GM12878 (cell line): ENCODE results near the gene STX7. TPM values are rescaled to one million over a fixed set of nuclear protein-coding genes. Genes with fewer than 3 reads are reported as not detected.

Source experiments
- ATAC-seq: fragments of 200-7000 bp; cut with Tn5 transposase; 3 replicates; pipeline ENCODE4 v1.9.1; 2020; ENCODE audit warnings: mild to moderate bottlenecking, moderate library complexity
- BruUV-seq: library from RNA; stranded (reverse); fragments of 400-500 nt; replicated peaks from 2 replicates; lab custom pipeline; 2021; lab: Mats Ljungman, UMichigan
- CTCF ChIA-PET: fragments of 300-600 bp; sonication (Branson Sonifier 250); formaldehyde crosslinking; extraction: SDS; loops from one replicate; lab custom pipeline; 2021; ENCODE audit warnings: inconsistent platforms; lab: Yijun Ruan, JAX
- POLR2A ChIA-PET: fragments of 350-600 bp; formaldehyde crosslinking; extraction: SDS; loops from one replicate; lab custom pipeline; 2021; ENCODE audit warnings: inconsistent platforms; lab: Charles Lee
- RAD21 ChIA-PET: fragments of 300-600 bp; sonication (Branson Sonifier 250); formaldehyde crosslinking; loops from one replicate; lab custom pipeline; 2023; ENCODE audit warnings: antibody characterized with exemption; ENCODE audit not compliant: unreplicated experiment; lab: Charles Lee
- SMC1A ChIA-PET: fragments of 300-600 bp; sonication (Branson Sonifier 250); formaldehyde crosslinking; loops from one replicate; lab custom pipeline; 2023; ENCODE audit not compliant: unreplicated experiment, uncharacterized antibody; lab: Charles Lee
- DNase-seq: peaks from one replicate; pipeline ENCODE4 v3.0.0-alpha.2; 2011; ENCODE audit warnings: low read depth, low spot score
- FAIRE-seq: peaks from 3 replicates; lab custom pipeline; 2011; peaks lifted over from hg19 to GRCh38; lab: Jason Lieb, UNC
- H2AFZ ChIP-seq: 2 replicates; pipeline ENCODE4 v1.6.0; 2011; ENCODE audit warnings: low read depth, low read length, control low read depth; ENCODE audit not compliant: control insufficient read depth
- H3K27ac ChIP-seq: 2 replicates; pipeline ENCODE4 v1.5.1; 2011; ENCODE audit warnings: control low read depth; ENCODE audit not compliant: control insufficient read depth, insufficient read depth
- H3K27me3 ChIP-seq, 2 experiments: replicated peaks in 1 of 2; 2 replicates each; pipeline versions ENCODE4 v1.6.0 to v1.6.1; 2011; ENCODE audit warnings: low read length in 1 of 2; ENCODE audit not compliant: control insufficient read depth in 2 of 2, insufficient read depth in 2 of 2
- H3K36me3 ChIP-seq, 2 experiments: 2 replicates each; pipeline ENCODE4 v1.5.1; 2011; ENCODE audit warnings: low read length in 1 of 2; ENCODE audit not compliant: control insufficient read depth in 2 of 2, insufficient read depth in 2 of 2
- H3K4me1 ChIP-seq: 2 replicates; pipeline ENCODE4 v1.6.1; 2011; ENCODE audit warnings: mild to moderate bottlenecking, low read length, moderate library complexity, mixed read lengths; ENCODE audit not compliant: control insufficient read depth, insufficient read depth
- H3K4me2 ChIP-seq: 2 replicates; pipeline ENCODE4 v1.6.0; 2011; ENCODE audit warnings: control low read depth; ENCODE audit not compliant: control insufficient read depth, insufficient read depth
- H3K4me3 ChIP-seq: fragments of 200-600 bp; sonication (generic); 2 replicates; pipeline ENCODE4 v1.5.1; 2016
- H3K79me2 ChIP-seq: 2 replicates; pipeline ENCODE4 v1.6.0; 2011; ENCODE audit warnings: low read length; ENCODE audit not compliant: control insufficient read depth, insufficient read depth
- H3K9ac ChIP-seq: 2 replicates; pipeline ENCODE4 v1.8.0; 2011; ENCODE audit warnings: low read length, control low read depth, mixed read lengths; ENCODE audit not compliant: control insufficient read depth, insufficient read depth
- H3K9me3 ChIP-seq: replicated peaks from 3 replicates; pipeline ENCODE4 v1.5.1; 2011; ENCODE audit warnings: mild to moderate bottlenecking, low read length; ENCODE audit not compliant: control insufficient read depth, insufficient read depth
- H4K20me1 ChIP-seq: 2 replicates; pipeline ENCODE4 v1.6.0; 2011; ENCODE audit not compliant: control insufficient read depth, insufficient read depth
- CBX5 ChIP-seq: sonication (generic); IDR thresholded peaks from 2 replicates; pipeline ENCODE4 v1.6.1; 2016; ENCODE audit warnings: low read depth, moderate library complexity, mild to moderate bottlenecking, inconsistent platforms
- FOXM1 ChIP-seq: IDR thresholded peaks from 2 replicates; pipeline ENCODE4 v1.6.1; 2012; ENCODE audit warnings: low read depth, mild to moderate bottlenecking, inconsistent platforms, low read length, moderate library complexity
- HCFC1 ChIP-seq: fragments of 150-350 bp; IDR thresholded peaks from 2 replicates; pipeline ENCODE4 v1.6.1; 2014; ENCODE audit warnings: low read length
- HDAC6 ChIP-seq: fragments of 200-600 bp; sonication (generic); IDR thresholded peaks from one replicate; pipeline ENCODE4 v1.8.0; 2017; ENCODE audit warnings: antibody characterized with exemption; ENCODE audit not compliant: unreplicated experiment
- MXI1 ChIP-seq: fragments of 150-350 bp; IDR thresholded peaks from 2 replicates; pipeline ENCODE4 v1.6.1; 2011; ENCODE audit warnings: low read depth, mild to moderate bottlenecking, inconsistent platforms, low read length, improper control_type of control experiment
- SUZ12 ChIP-seq: fragments of 200-600 bp; sonication (generic); IDR thresholded peaks from one replicate; pipeline ENCODE4 v1.6.1; 2018; ENCODE audit warnings: antibody characterized with exemption, mild to moderate bottlenecking; ENCODE audit not compliant: unreplicated experiment
- ZNF274 ChIP-seq: IDR thresholded peaks from one replicate; pipeline ENCODE4 v1.8.0; 2011; ENCODE audit not compliant: insufficient read length, insufficient read depth
- WGBS: methylation state at CpG from one replicate; pipeline ENCODE4 v1.1.6; 2016; ENCODE audit warnings: low lambda C conversion rate; ENCODE audit not compliant: insufficient replicate concordance, insufficient coverage; ENCODE audit errors: missing lambda C conversion rate; 5-methylcytosine and 5-hydroxymethylcytosine counted together
- in situ Hi-C: fragments of 300-500 bp; cut with MboI; formaldehyde crosslinking; loops from 9 replicates; pipeline ENCODE4 v1.14.3; 2018; ENCODE audit warnings: mixed read lengths
- intact Hi-C: fragments of 100-400 bp; cut with micrococcal nuclease; formaldehyde crosslinking; loops from one replicate; pipeline ENCODE4 v1.14.2; 2022; ENCODE audit not compliant: unreplicated experiment
- polyA plus RNA-seq, 11 experiments: library from polyadenylated mRNA; depleted of rRNA in 4 of 11; unstranded in 6 of 11; stranded (reverse) in 5 of 11; fragments of >200 nt; fragmentation: Nextera tagmentation in 4 of 11; fragmentation: Illumina TruSeq in 1 of 11; extraction: Ambion mirVana in 4 of 11; extraction: Trizol in 1 of 11; gene quantifications; 1 replicate in 1 of 11; 2 replicates in 10 of 11; pipeline versions ENCODE4 v1.2.1 to v1.2.3, GENCODE V29; 2011 to 2016; ENCODE audit warnings: inconsistent platforms in 2 of 11, missing spikeins in 2 of 11, low read depth in 1 of 11
- total RNA-seq, 4 experiments: library from RNA; depleted of rRNA in 3 of 4; stranded (reverse); fragments of >200 nt in 3 of 4; fragmentation: Illumina TruSeq in 1 of 4; extraction: Trizol in 1 of 4; gene quantifications; 2 replicates each; pipeline versions ENCODE4 v1.2.1 to v1.2.3, GENCODE V29; 2013 to 2021
- TF ChIP-seq, protein P1 (sequence below): IDR thresholded peaks from 2 replicates; pipeline ENCODE4 v1.6.1; 2012; ENCODE audit warnings: low read depth, low read length, improper control_type of control experiment
- TF ChIP-seq, protein P2 (sequence below): IDR thresholded peaks from 2 replicates; pipeline ENCODE4 v1.6.1; 2012; ENCODE audit warnings: low read length, inconsistent platforms
- TF ChIP-seq, protein P3 (sequence below): fragments of 450-650 bp; IDR thresholded peaks from 2 replicates; pipeline ENCODE4 v1.6.1; 2017; ENCODE audit warnings: mild to moderate bottlenecking

Gene STX7
- total and polyA plus RNA-seq, 10 of the 15 experiments (the other 5 are each of a cell fraction or from before 2014, with no cell fraction given): 26.5 to 75.5 (median 51.3) TPM

DNA sequence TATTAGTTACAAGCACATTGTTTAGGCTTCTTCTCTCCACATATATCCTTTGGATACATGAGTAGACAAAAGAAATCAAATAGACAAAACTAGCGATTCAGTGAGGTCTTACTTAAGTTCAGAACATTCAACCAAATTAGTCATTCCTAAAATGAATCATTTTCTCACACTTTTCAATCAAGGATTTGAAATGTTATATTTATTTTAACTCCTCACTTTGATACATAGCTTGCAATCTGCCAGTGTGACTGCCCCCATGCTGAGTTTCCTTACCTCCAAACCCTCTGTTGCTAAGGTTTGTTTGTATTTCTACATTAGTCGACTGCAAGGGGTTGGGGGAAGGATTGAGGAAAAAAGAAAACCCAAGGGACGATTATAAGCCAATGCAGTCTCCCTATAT is 108.2 kb downstream of the STX7 start:
- no peak; the same call in 1 of the 3 replicates for ATAC-seq
- Histone ChIP-seq H3K4me1 (peaks cover 22% of the 10 kb centered on the region), H3K36me3 (no peaks in the 10 kb centered on the region), H4K20me1 (no peaks in the 10 kb centered on the region)
- intact Hi-C loops: loop anchor here (2.0 to 5.0 kb wide), 2 partner anchors 37 to 52 kb away; no protein-coding TSS in a partner anchor
- 0 out of 2 replicates have a peak, but pooled peaks have one; percentile 13 for TF ChIP-seq CBX5
- TF ChIP-seq SUZ12: no peak
- TF ChIP-seq, protein P1, sequence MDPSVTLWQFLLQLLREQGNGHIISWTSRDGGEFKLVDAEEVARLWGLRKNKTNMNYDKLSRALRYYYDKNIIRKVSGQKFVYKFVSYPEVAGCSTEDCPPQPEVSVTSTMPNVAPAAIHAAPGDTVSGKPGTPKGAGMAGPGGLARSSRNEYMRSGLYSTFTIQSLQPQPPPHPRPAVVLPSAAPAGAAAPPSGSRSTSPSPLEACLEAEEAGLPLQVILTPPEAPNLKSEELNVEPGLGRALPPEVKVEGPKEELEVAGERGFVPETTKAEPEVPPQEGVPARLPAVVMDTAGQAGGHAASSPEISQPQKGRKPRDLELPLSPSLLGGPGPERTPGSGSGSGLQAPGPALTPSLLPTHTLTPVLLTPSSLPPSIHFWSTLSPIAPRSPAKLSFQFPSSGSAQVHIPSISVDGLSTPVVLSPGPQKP: no peak
- TF ChIP-seq MXI1: no peak
- peak; percentile 4; the same call in 1 of the 2 replicates for TF ChIP-seq FOXM1
- TF ChIP-seq HDAC6: no peak
- no peak for TF ChIP-seq ZNF274
- TF ChIP-seq, protein P2, sequence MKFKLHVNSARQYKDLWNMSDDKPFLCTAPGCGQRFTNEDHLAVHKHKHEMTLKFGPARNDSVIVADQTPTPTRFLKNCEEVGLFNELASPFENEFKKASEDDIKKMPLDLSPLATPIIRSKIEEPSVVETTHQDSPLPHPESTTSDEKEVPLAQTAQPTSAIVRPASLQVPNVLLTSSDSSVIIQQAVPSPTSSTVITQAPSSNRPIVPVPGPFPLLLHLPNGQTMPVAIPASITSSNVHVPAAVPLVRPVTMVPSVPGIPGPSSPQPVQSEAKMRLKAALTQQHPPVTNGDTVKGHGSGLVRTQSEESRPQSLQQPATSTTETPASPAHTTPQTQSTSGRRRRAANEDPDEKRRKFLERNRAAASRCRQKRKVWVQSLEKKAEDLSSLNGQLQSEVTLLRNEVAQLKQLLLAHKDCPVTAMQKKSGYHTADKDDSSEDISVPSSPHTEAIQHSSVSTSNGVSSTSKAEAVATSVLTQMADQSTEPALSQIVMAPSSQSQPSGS: no peak; the same call in 1 of the 2 replicates
- TF ChIP-seq, protein P3, sequence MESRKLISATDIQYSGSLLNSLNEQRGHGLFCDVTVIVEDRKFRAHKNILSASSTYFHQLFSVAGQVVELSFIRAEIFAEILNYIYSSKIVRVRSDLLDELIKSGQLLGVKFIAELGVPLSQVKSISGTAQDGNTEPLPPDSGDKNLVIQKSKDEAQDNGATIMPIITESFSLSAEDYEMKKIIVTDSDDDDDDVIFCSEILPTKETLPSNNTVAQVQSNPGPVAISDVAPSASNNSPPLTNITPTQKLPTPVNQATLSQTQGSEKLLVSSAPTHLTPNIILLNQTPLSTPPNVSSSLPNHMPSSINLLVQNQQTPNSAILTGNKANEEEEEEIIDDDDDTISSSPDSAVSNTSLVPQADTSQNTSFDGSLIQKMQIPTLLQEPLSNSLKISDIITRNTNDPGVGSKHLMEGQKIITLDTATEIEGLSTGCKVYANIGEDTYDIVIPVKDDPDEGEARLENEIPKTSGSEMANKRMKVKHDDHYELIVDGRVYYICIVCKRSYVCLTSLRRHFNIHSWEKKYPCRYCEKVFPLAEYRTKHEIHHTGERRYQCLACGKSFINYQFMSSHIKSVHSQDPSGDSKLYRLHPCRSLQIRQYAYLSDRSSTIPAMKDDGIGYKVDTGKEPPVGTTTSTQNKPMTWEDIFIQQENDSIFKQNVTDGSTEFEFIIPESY: no peak
- no peak for TF ChIP-seq HCFC1
- TF ChIP-seq, all 136 proteins: peak for 2
- POLR2A ChIA-PET: interaction anchor here (0.9 to 1.1 kb wide), 2 partner anchors 49 to 51 kb away, joined by 3 to 5 read pairs; no protein-coding TSS in a partner anchor
- peak overlapping the region; percentile 35; the same call in 1 of the 2 replicates for H3K27ac ChIP-seq
- no TSS peak for BruUV-seq
- FAIRE-seq: no peak
- WGBS: 1% methylated on average over 3 of the region's 3 CpGs
- no peak for DNase-seq
- H3K79me2 ChIP-seq: peaks cover 6% of the 10 kb centered on the region
- H3K27me3 ChIP-seq: peaks cover 0 to 5% of the 10 kb centered on the region in 2 experiments; a peak in 2 of 4 replicates
- RAD21 ChIA-PET: interaction anchor here (0.7 to 1.5 kb wide), 4 partner anchors 39 to 109 kb away, joined by 3 to 6 read pairs (median 3); no protein-coding TSS in a partner anchor
- SMC1A ChIA-PET: interaction anchor here (0.8 to 2.0 kb wide), 7 partner anchors 9 to 91 kb away, joined by 3 to 5 read pairs (median 4); no protein-coding TSS in a partner anchor
- in situ Hi-C loops: no loop called here
- CTCF ChIA-PET: interaction anchor here (0.8 to 1.4 kb wide), 6 partner anchors 12 to 125 kb away, joined by 3 to 13 read pairs (median 4); no protein-coding TSS in a partner anchor
- H2AFZ ChIP-seq: no peak overlapping the region
- H3K4me3 ChIP-seq: peak overlapping the region; percentile 22
- H3K9ac ChIP-seq: peak overlapping the region; percentile 2; the same call in 1 of the 2 replicates
- H3K4me2 ChIP-seq: peak overlapping the region; percentile 36
- H3K9me3 ChIP-seq: no peaks in the 10 kb centered on the region
